K562 (cell line): ENCODE measurements around the gene ADIPOR1. TPM values are rescaled to one million over a fixed set of nuclear protein-coding genes. Genes with fewer than 3 reads are reported as not detected.
A peak's percentile ranks its signal among the peaks of the same experiment; 100 is the strongest.

Experiments used
- CREBBP ChIP-seq: IDR thresholded peaks from one replicate; pipeline ENCODE4 v1.6.1; 2012; ENCODE audit warnings: low read depth, mild to moderate bottlenecking, control low read depth, inconsistent platforms, low read length
- E2F1 ChIP-seq: sonication (generic); formaldehyde crosslinking; IDR thresholded peaks from 2 replicates; pipeline ENCODE4 v1.8.1; 2023; ENCODE audit warnings: mild to moderate bottlenecking, missing genetic modification reagents, moderate library complexity
- E2F8 ChIP-seq: fragments of 450-650 bp; IDR thresholded peaks from 2 replicates; pipeline ENCODE4 v1.7.1; 2018; ENCODE audit warnings: mild to moderate bottlenecking, low read depth; ENCODE audit not compliant: partially characterized antibody
- EHMT2 ChIP-seq: fragments of 450-650 bp; IDR thresholded peaks from 2 replicates; pipeline ENCODE4 v1.6.1; 2018; ENCODE audit warnings: antibody characterized with exemption
- FOXP1 ChIP-seq: sonication (generic); formaldehyde crosslinking; IDR thresholded peaks from 2 replicates; pipeline ENCODE4 v1.8.0; 2022; ENCODE audit warnings: mild to moderate bottlenecking, missing genetic modification reagents
- MAFK ChIP-seq: IDR thresholded peaks from 2 replicates; pipeline ENCODE4 v1.6.1; 2011; ENCODE audit warnings: low read length, improper control_type of control experiment
- ZNF592 ChIP-seq: fragments of 450-650 bp; IDR thresholded peaks from 2 replicates; pipeline ENCODE4 v1.6.1; 2017; ENCODE audit warnings: antibody characterized with exemption, mild to moderate bottlenecking
- ZZZ3 ChIP-seq: fragments of 450-650 bp; IDR thresholded peaks from 2 replicates; pipeline ENCODE4 v1.6.1; 2016; ENCODE audit warnings: antibody characterized with exemption, mild to moderate bottlenecking, moderate library complexity
- polyA plus RNA-seq, 8 experiments: library from polyadenylated mRNA; depleted of rRNA in 4 of 8; stranded (reverse) in 5 of 8; unstranded in 3 of 8; fragments of >200 nt; fragmentation: Nextera tagmentation in 2 of 8; fragmentation: Illumina TruSeq in 1 of 8; extraction: Ambion mirVana in 2 of 8; extraction: Trizol in 1 of 8; gene quantifications; 2 replicates each; pipeline versions ENCODE4 v1.2.1 to v1.2.3, GENCODE V29; 2011 to 2014; ENCODE audit warnings: inconsistent platforms in 1 of 8, missing spikeins in 1 of 8
- total RNA-seq, 7 experiments: library from RNA; depleted of rRNA in 6 of 7; stranded (reverse); fragments of >200 nt in 6 of 7; fragmentation: Illumina TruSeq in 2 of 7; extraction: Trizol in 2 of 7; gene quantifications; 2 replicates each; pipeline versions ENCODE4 v1.2.1 to v1.2.3, GENCODE V29; 2011 to 2021; ENCODE audit warnings: low replicate concordance in 1 of 7
- TF ChIP-seq, protein P1 (sequence below): fragments of 450-650 bp; IDR thresholded peaks from 2 replicates; pipeline ENCODE4 v1.6.1; 2018; ENCODE audit warnings: mild to moderate bottlenecking, low read depth; ENCODE audit not compliant: partially characterized antibody
- TF ChIP-seq, protein P2 (sequence below), 2 experiments: fragments of 450-650 bp; IDR thresholded peaks; 2 replicates each; pipeline ENCODE4 v1.6.1; 2018; ENCODE audit warnings: mild to moderate bottlenecking in 2 of 2, low read depth in 1 of 2; ENCODE audit not compliant: partially characterized antibody in 2 of 2

Gene ADIPOR1
- total and polyA plus RNA-seq, 9 of the 15 experiments (the other 6 are each of a cell fraction or from before 2014, with no cell fraction given): 29.0 to 217 (median 100) TPM

DNA sequence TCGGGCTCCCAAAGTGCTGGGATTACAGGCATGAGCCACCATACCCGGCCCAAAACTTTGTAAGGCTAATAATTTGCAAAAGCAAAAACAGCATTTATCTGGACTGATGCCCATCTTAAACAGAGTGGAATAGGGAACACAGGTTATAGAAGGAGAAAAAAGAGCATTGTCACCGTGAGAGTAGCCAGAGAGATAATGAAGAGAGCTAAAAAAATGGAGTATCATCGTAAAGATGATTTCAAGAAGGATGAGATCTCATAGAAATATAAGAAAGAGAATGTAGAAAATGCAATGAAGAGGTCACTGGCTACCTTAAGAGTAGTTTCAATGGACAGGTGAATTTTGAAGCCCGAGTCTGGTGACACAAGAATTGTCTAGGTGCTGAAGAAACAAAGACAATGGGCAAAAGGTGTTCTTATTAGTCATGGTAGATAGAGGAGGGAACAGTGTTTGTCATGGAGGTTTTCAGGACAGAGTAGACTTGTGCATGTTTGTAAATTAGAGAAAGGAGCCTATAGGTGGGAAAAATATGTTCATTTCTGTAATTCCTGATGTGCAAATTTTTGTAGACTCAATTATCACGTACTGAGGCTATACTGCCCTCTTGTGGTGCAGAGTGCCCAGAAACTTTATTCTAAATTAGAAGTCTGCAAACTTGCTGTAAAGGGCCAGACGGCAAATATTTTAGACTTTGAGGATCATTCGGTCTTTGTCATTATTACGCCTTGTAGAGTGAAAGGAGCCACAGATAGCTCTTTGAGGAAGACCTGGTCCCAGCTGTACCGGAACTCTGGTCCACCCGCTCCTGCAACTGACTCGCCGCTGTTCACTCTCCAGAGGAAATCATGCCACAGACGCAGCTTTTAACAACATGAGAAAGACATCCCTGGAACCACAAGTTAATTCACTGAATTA, 41.0 kb upstream of the ADIPOR1 start (continued):
- no peak for TF ChIP-seq E2F1 (CRISPR knock-in tag)
- TF ChIP-seq, protein P1, sequence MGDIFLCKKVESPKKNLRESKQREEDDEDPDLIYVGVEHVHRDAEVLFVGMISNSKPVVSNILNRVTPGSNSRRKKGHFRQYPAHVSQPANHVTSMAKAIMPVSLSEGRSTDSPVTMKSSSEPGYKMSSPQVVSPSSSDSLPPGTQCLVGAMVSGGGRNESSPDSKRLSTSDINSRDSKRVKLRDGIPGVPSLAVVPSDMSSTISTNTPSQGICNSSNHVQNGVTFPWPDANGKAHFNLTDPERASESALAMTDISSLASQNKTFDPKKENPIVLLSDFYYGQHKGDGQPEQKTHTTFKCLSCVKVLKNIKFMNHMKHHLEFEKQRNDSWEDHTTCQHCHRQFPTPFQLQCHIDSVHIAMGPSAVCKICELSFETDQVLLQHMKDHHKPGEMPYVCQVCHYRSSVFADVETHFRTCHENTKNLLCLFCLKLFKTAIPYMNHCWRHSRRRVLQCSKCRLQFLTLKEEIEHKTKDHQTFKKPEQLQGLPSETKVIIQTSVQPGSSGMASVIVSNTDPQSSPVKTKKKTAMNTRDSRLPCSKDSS: peak; percentile 20
- no peak for TF ChIP-seq EHMT2
- no peak for TF ChIP-seq ZZZ3
- TF ChIP-seq ZNF592: peak; percentile 65; the same call in 1 of the 2 replicates
- no peak for TF ChIP-seq FOXP1 (CRISPR knock-in tag)
- TF ChIP-seq, protein P2, sequence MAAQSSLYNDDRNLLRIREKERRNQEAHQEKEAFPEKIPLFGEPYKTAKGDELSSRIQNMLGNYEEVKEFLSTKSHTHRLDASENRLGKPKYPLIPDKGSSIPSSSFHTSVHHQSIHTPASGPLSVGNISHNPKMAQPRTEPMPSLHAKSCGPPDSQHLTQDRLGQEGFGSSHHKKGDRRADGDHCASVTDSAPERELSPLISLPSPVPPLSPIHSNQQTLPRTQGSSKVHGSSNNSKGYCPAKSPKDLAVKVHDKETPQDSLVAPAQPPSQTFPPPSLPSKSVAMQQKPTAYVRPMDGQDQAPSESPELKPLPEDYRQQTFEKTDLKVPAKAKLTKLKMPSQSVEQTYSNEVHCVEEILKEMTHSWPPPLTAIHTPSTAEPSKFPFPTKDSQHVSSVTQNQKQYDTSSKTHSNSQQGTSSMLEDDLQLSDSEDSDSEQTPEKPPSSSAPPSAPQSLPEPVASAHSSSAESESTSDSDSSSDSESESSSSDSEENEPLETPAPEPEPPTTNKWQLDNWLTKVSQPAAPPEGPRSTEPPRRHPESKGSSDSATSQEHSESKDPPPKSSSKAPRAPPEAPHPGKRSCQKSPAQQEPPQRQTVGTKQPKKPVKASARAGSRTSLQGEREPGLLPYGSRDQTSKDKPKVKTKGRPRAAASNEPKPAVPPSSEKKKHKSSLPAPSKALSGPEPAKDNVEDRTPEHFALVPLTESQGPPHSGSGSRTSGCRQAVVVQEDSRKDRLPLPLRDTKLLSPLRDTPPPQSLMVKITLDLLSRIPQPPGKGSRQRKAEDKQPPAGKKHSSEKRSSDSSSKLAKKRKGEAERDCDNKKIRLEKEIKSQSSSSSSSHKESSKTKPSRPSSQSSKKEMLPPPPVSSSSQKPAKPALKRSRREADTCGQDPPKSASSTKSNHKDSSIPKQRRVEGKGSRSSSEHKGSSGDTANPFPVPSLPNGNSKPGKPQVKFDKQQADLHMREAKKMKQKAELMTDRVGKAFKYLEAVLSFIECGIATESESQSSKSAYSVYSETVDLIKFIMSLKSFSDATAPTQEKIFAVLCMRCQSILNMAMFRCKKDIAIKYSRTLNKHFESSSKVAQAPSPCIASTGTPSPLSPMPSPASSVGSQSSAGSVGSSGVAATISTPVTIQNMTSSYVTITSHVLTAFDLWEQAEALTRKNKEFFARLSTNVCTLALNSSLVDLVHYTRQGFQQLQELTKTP (IDR thresholded peaks at IDR 0.05; ENCODE audit: low read depth in 1 of 2, partially characterized antibody in 2 of 2): peak; percentile 33 to 54
- no peak for TF ChIP-seq CREBBP
- peak; percentile 38 for TF ChIP-seq E2F8
- peak; percentile 58 for TF ChIP-seq MAFK
